K562 (cell line): ENCODE measurements around the gene TNNT2. TPM values are rescaled to one million over a fixed set of nuclear protein-coding genes. Genes with fewer than 3 reads are reported as not detected.

Experiments
- ATAC-seq: fragments of 200-7000 bp; cut with Tn5 transposase; 3 replicates; pipeline ENCODE4 v1.9.1; 2020; ENCODE audit warnings: moderate library complexity
- BruUV-seq: library from RNA; stranded (reverse); fragments of 400-500 nt; replicated peaks from 2 replicates; lab custom pipeline; 2021; lab: Mats Ljungman, UMichigan
- CTCF ChIA-PET: fragments of 300-600 bp; formaldehyde crosslinking; extraction: SDS; loops from one replicate; lab custom pipeline; 2021; ENCODE audit warnings: low intra/inter-chr PET ratio; lab: Yijun Ruan, JAX
- POLR2A ChIA-PET: fragments of 300-600, 350-650 bp; sonication (Branson Sonifier 250); formaldehyde crosslinking; extraction: SDS; loops from one replicate; lab custom pipeline; 2021; ENCODE audit warnings: antibody characterized with exemption, inconsistent platforms; lab: Yijun Ruan, JAX
- DNase-seq, 4 experiments: peaks; one replicate each; pipeline versions ENCODE4 v3.0.0 to v3.0.0-alpha.2; 2011 to 2018; ENCODE audit warnings: low spot score in 3 of 4, mixed read lengths in 3 of 4; ENCODE audit errors: extremely low read depth in 1 of 4
- FAIRE-seq: peaks from 2 replicates; lab custom pipeline; 2011; peaks lifted over from hg19 to GRCh38; lab: Jason Lieb, UNC
- H2AFZ ChIP-seq: 2 replicates; pipeline ENCODE4 v1.6.0; 2011; ENCODE audit warnings: low read depth, low read length, control low read depth, inconsistent platforms
- H3K27ac ChIP-seq: fragments of 200-600 bp; 3 replicates; pipeline ENCODE4 v1.8.0; 2011; ENCODE audit warnings: low read depth, mild to moderate bottlenecking, control low read depth, inconsistent platforms, low read length, moderate library complexity, mixed read lengths; ENCODE audit errors: extremely low read depth
- H3K27me3 ChIP-seq, 2 experiments: fragments of 300-600 bp in 1 of 2; 2 replicates in 1 of 2; 3 replicates in 1 of 2; pipeline versions ENCODE4 v1.6.0 to v1.8.0; 2011; ENCODE audit warnings: inconsistent platforms in 2 of 2, low read length in 2 of 2, mild to moderate bottlenecking in 1 of 2, mixed read lengths in 1 of 2, moderate library complexity in 1 of 2; ENCODE audit not compliant: control insufficient read depth in 2 of 2, insufficient read depth in 2 of 2
- H3K36me3 ChIP-seq: fragments of 300-600 bp; 3 replicates; pipeline ENCODE4 v1.8.0; 2011; ENCODE audit warnings: mild to moderate bottlenecking, low read length, inconsistent platforms; ENCODE audit not compliant: control insufficient read depth, insufficient read depth
- H3K4me1 ChIP-seq, 2 experiments: fragments of 200-600 bp in 1 of 2; replicated peaks in 1 of 2; 2 replicates in 1 of 2; 3 replicates in 1 of 2; pipeline versions ENCODE4 v1.5.1 to v1.8.0; 2011; ENCODE audit warnings: inconsistent platforms in 2 of 2, low read length in 2 of 2, mild to moderate bottlenecking in 1 of 2, mixed read lengths in 1 of 2, moderate library complexity in 1 of 2; ENCODE audit not compliant: control insufficient read depth in 2 of 2, insufficient read depth in 2 of 2
- H3K4me2 ChIP-seq: 2 replicates; pipeline ENCODE4 v1.6.1; 2011; ENCODE audit warnings: low read length, control low read depth, inconsistent platforms, mixed read lengths; ENCODE audit not compliant: insufficient read depth
- H3K4me3 ChIP-seq: fragments of 200-600 bp; sonication (generic), shearing (Covaris generic); 2 replicates; pipeline ENCODE4 v1.5.1; 2016; ENCODE audit warnings: control low read depth, inconsistent platforms
- H3K79me2 ChIP-seq: fragments of 200-600 bp; 3 replicates; pipeline ENCODE4 v1.8.0; 2011; ENCODE audit warnings: low read length, inconsistent platforms; ENCODE audit not compliant: control insufficient read depth, insufficient read depth
- H3K9ac ChIP-seq, 2 experiments: 2 replicates each; pipeline versions ENCODE4 v1.6.0 to v1.6.1; 2011; ENCODE audit warnings: low read depth in 2 of 2, low read length in 2 of 2, control low read depth in 1 of 2, inconsistent platforms in 1 of 2, mild to moderate bottlenecking in 1 of 2, mixed read lengths in 1 of 2; ENCODE audit not compliant: insufficient read depth in 1 of 2
- H3K9me1 ChIP-seq: one replicate; pipeline ENCODE4 v1.6.0; 2011; ENCODE audit warnings: inconsistent platforms, mild to moderate bottlenecking, low read length, moderate library complexity; ENCODE audit not compliant: control insufficient read depth, insufficient read depth
- H3K9me3 ChIP-seq: replicated peaks from 2 replicates; pipeline ENCODE4 v1.5.1; 2011; ENCODE audit warnings: low read depth, low read length, inconsistent platforms; ENCODE audit not compliant: control insufficient read depth, insufficient read depth
- H4K20me1 ChIP-seq: replicated peaks from 2 replicates; pipeline ENCODE4 v1.6.1; 2011; ENCODE audit warnings: low read length, inconsistent platforms, mixed read lengths; ENCODE audit not compliant: control insufficient read depth, insufficient read depth
- CBFA2T3 ChIP-seq: fragments of 450-650 bp; IDR thresholded peaks from 2 replicates; pipeline ENCODE4 v1.6.1; 2017
- MAFG ChIP-seq: fragments of 450-650 bp; conservative IDR thresholded peaks from 2 replicates; pipeline ENCODE4 v1.6.1; 2016; ENCODE audit warnings: missing genetic modification characterization, missing compliant biosample characterization
- MTA3 ChIP-seq: fragments of 450-650 bp; formaldehyde crosslinking; IDR thresholded peaks from 2 replicates; pipeline ENCODE4 v1.6.1; 2017; ENCODE audit warnings: mild to moderate bottlenecking, borderline replicate concordance
- NCOA6 ChIP-seq: fragments of 450-650 bp; IDR thresholded peaks from 2 replicates; pipeline ENCODE4 v1.6.1; 2017; ENCODE audit warnings: mild to moderate bottlenecking
- NRF1 ChIP-seq, 2 experiments: fragments of 450-650 bp; IDR thresholded peaks in 1 of 2; conservative IDR thresholded peaks in 1 of 2; 2 replicates each; pipeline ENCODE4 v1.6.1; 2014; ENCODE audit warnings: mild to moderate bottlenecking in 2 of 2
- PRMT5 ChIP-seq: sonication (generic); formaldehyde crosslinking; IDR thresholded peaks from 2 replicates; pipeline ENCODE4 v1.5.0; 2020; ENCODE audit warnings: missing genetic modification reagents
- TEAD4 ChIP-seq, 2 experiments: sonication (generic) in 1 of 2; formaldehyde crosslinking in 1 of 2; IDR thresholded peaks; 2 replicates each; pipeline versions ENCODE4 v1.6.1 to v1.8.0; 2012 to 2022; ENCODE audit warnings: borderline replicate concordance in 1 of 2, inconsistent platforms in 1 of 2, low read length in 1 of 2, mild to moderate bottlenecking in 1 of 2, missing genetic modification reagents in 1 of 2
- THRAP3 ChIP-seq: fragments of 450-650 bp; IDR thresholded peaks from 2 replicates; pipeline ENCODE4 v1.6.1; 2016; ENCODE audit warnings: mild to moderate bottlenecking, inconsistent platforms, borderline replicate concordance
- THRB ChIP-seq: fragments of 450-650 bp; formaldehyde crosslinking; conservative IDR thresholded peaks from 2 replicates; pipeline ENCODE4 v1.4.0; 2022; ENCODE audit warnings: mild to moderate bottlenecking, missing genetic modification characterization
- WHSC1 ChIP-seq: IDR thresholded peaks from one replicate; pipeline ENCODE4 v1.6.1; 2012; ENCODE audit warnings: low read length, control low read depth, inconsistent platforms
- ZBTB49 ChIP-seq: sonication (generic); formaldehyde crosslinking; IDR thresholded peaks from 2 replicates; pipeline ENCODE4 v1.8.0; 2022; ENCODE audit warnings: missing genetic modification reagents, mild to moderate bottlenecking, borderline replicate concordance
- ZEB2 ChIP-seq: fragments of 450-650 bp; IDR thresholded peaks from 2 replicates; pipeline ENCODE4 v1.6.1; 2016
- ZFPM2 ChIP-seq: fragments of 250-450 bp; sonication (Bioruptor Pico); IDR thresholded peaks from 2 replicates; pipeline ENCODE4 v1.5.1; 2022; ENCODE audit warnings: mild to moderate bottlenecking
- ZNF644 ChIP-seq: fragments of 200-800 bp; sonication (Bioruptor generic); IDR thresholded peaks from 2 replicates; pipeline ENCODE4 v1.6.1; 2016; ENCODE audit warnings: low read depth, missing genetic modification characterization, missing compliant biosample characterization
- ZNF77 ChIP-seq: fragments of 250-450 bp; sonication (Bioruptor Pico); IDR thresholded peaks from 2 replicates; pipeline ENCODE4 v1.5.0; 2020
- WGBS: fragments of 100-300 bp; shearing (Covaris generic); methylation state at CpG from one replicate; pipeline ENCODE4 v1.1.6; 2016; ENCODE audit warnings: low coverage, mixed read lengths; ENCODE audit not compliant: insufficient coverage; ENCODE audit errors: missing lambda C conversion rate; 5-methylcytosine and 5-hydroxymethylcytosine counted together
- in situ Hi-C: fragments of 300-500 bp; cut with MboI; formaldehyde crosslinking; loops from 4 replicates; pipeline ENCODE4 v1.15.0; 2018; ENCODE audit warnings: inconsistent platforms, mixed read lengths
- intact Hi-C: fragments of 100-400 bp; cut with micrococcal nuclease; formaldehyde crosslinking; loops from 2 replicates; pipeline ENCODE4 v1.14.2; 2022
- polyA plus RNA-seq, 8 experiments: library from polyadenylated mRNA; depleted of rRNA in 4 of 8; stranded (reverse) in 5 of 8; unstranded in 3 of 8; fragments of >200 nt; fragmentation: Nextera tagmentation in 2 of 8; fragmentation: Illumina TruSeq in 1 of 8; extraction: Ambion mirVana in 2 of 8; extraction: Trizol in 1 of 8; gene quantifications; 2 replicates each; pipeline versions ENCODE4 v1.2.1 to v1.2.3, GENCODE V29; 2011 to 2014; ENCODE audit warnings: inconsistent platforms in 1 of 8, missing spikeins in 1 of 8
- total RNA-seq, 7 experiments: library from RNA; depleted of rRNA in 6 of 7; stranded (reverse); fragments of >200 nt in 6 of 7; fragmentation: Illumina TruSeq in 2 of 7; extraction: Trizol in 2 of 7; gene quantifications; 2 replicates each; pipeline versions ENCODE4 v1.2.1 to v1.2.3, GENCODE V29; 2011 to 2021; ENCODE audit warnings: low replicate concordance in 1 of 7
- TF ChIP-seq, protein P1 (sequence below), 2 experiments: fragments of 450-650 bp; conservative IDR thresholded peaks; 2 replicates each; pipeline ENCODE4 v1.6.1; 2017; ENCODE audit warnings: mild to moderate bottlenecking in 2 of 2, moderate library complexity in 2 of 2

TNNT2 gene
- total and polyA plus RNA-seq, 9 of the 15 experiments (the other 6 are each of a cell fraction or from before 2014, with no cell fraction given), result not detected

- no peak overlapping the region for H3K27ac ChIP-seq
- H3K79me2 ChIP-seq, result no peaks in the 10 kb centered on the region
- peaks cover 0 to 10% of the 10 kb centered on the region in 2 experiments; a peak in 1 of 5 replicates for H3K4me1 ChIP-seq
- FAIRE-seq (no peak), ATAC-seq (no peak), DNase-seq (no peak)
- ChIA-PET CTCF (no interaction called here), POLR2A (interaction anchor here (0.7 to 1.6 kb wide), 4 partner anchors 13 to 373 kb away, joined by 3 to 4 read pairs (median 4); no protein-coding TSS in a partner anchor)
- H4K20me1 ChIP-seq, result peaks cover 6% of the 10 kb centered on the region
- H3K27me3 ChIP-seq, result peaks cover 50 to 87% of the 10 kb centered on the region in 2 experiments
- intact Hi-C loops, result no loop called here
- H3K4me3 ChIP-seq, result no peak overlapping the region
- no peak overlapping the region for H2AFZ ChIP-seq
- H3K9me3 ChIP-seq, result no peaks in the 10 kb centered on the region
- BruUV-seq, result no TSS peak
- H3K4me2 ChIP-seq, result no peak overlapping the region
- peak overlapping the region in 1 of 2 experiments; percentile 13; a peak in 1 of 4 replicates for H3K9ac ChIP-seq
- in situ Hi-C loops, result no loop called here
- no peaks in the 10 kb centered on the region for H3K9me1 ChIP-seq
- no peaks in the 10 kb centered on the region for H3K36me3 ChIP-seq
- WGBS, result 1% methylated on average over 10 of the region's 10 CpGs
- TF ChIP-seq ZBTB49 (CRISPR knock-in tag) (no peak), ZEB2 (no peak), ZNF77 (CRISPR knock-in tag) (no peak), NRF1 (conservative IDR thresholded peaks at IDR 0.05 in 1 of 2, IDR thresholded peaks at IDR 0.05 in 1 of 2) (no peak), THRAP3 (no peak), THRB (CRISPR knock-in tag) (no peak), ZFPM2 (CRISPR knock-in tag) (no peak), MTA3 (no peak), WHSC1 (no peak), NCOA6 (no peak), TEAD4 (IDR thresholded peaks at IDR 0.05; ENCODE audit: low read length) (no peak), TEAD4 (CRISPR knock-in tag; IDR thresholded peaks at IDR 0.05; ENCODE audit: borderline replicate concordance) (no peak), CBFA2T3 (no peak), PRMT5 (CRISPR knock-in tag) (no peak), MAFG (no peak), ZNF644 (tag) (no peak)
- TF ChIP-seq, protein P1, sequence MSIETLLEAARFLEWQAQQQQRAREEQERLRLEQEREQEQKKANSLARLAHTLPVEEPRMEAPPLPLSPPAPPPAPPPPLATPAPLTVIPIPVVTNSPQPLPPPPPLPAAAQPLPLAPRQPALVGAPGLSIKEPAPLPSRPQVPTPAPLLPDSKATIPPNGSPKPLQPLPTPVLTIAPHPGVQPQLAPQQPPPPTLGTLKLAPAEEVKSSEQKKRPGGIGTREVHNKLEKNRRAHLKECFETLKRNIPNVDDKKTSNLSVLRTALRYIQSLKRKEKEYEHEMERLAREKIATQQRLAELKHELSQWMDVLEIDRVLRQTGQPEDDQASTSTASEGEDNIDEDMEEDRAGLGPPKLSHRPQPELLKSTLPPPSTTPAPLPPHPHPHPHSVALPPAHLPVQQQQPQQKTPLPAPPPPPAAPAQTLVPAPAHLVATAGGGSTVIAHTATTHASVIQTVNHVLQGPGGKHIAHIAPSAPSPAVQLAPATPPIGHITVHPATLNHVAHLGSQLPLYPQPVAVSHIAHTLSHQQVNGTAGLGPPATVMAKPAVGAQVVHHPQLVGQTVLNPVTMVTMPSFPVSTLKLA (conservative IDR thresholded peaks at IDR 0.05), result no peak
Observed at GRCh38 chr1:201396861-201397464, 19.5 kb upstream of the TNNT2 start.
